ENCODE measurements around the gene ASB4.
"Not testable (repeated sequence)": the region's sequence is repeated elsewhere in the genome, so short reads cannot be mapped to it uniquely, and the experiment has no call there.

ASB4 gene

GRCh38 chr7:95485391-95486123 is at the start of gene ASB4:
Gene ASB4, plus strand, starts transcription at chr7:95485943. Its CDS starts 29 bp downstream, at chr7:95485972.
- DNase-seq = no peak

- DNase-seq = peak in 1 of 2 experiments; percentile 40
Observed at GRCh38 chr7:95436407-95436806, 49.3 kb upstream of the ASB4 start.

- DNase-seq = no peak
Observed at GRCh38 chr7:95440394-95441038, 45.2 kb upstream of the ASB4 start.

- DNase-seq = no peak
Observed at GRCh38 chr7:95441042-95441823, 44.5 kb upstream of the ASB4 start.

GRCh38 chr7:95444796-95445195 is 40.9 kb upstream of the ASB4 start:
- DNase-seq = no peak

- no peak for DNase-seq
Observed at GRCh38 chr7:95446618-95447017, 39.1 kb upstream of the ASB4 start.

GRCh38 chr7:95454438-95455045 is 31.2 kb upstream of the ASB4 start:
- DNase-seq = no peak

GRCh38 chr7:95457947-95458346 is 27.8 kb upstream of the ASB4 start:
- no peak for DNase-seq

GRCh38 chr7:95460653-95461052 is 25.1 kb upstream of the ASB4 start:
- not testable (repeated sequence) for DNase-seq

- no peak for DNase-seq
Observed at GRCh38 chr7:95467912-95468607, 17.7 kb upstream of the ASB4 start.

- DNase-seq = no peak
Observed at GRCh38 chr7:95469187-95469586, 16.6 kb upstream of the ASB4 start.

GRCh38 chr7:95469848-95470247 is 15.9 kb upstream of the ASB4 start:
- DNase-seq = peak in 1 of 2 experiments; percentile 13

- no peak for DNase-seq
Observed at GRCh38 chr7:95470452-95470851, 15.3 kb upstream of the ASB4 start.

GRCh38 chr7:95471071-95471470 is 14.7 kb upstream of the ASB4 start:
- no peak for DNase-seq

GRCh38 chr7:95472581-95473161 is 13.1 kb upstream of the ASB4 start:
- peak; percentile 88 to 94 for DNase-seq

- DNase-seq = peak; percentile 58 to 68
Observed at GRCh38 chr7:95473276-95473985, 12.3 kb upstream of the ASB4 start.

GRCh38 chr7:95476072-95476847 is 9.5 kb upstream of the ASB4 start:
- no peak for DNase-seq

GRCh38 chr7:95476904-95477594 is 8.7 kb upstream of the ASB4 start:
- peak; percentile 60 to 91 for DNase-seq

GRCh38 chr7:95478272-95479037 is 7.3 kb upstream of the ASB4 start:
- peak; percentile 10 to 56 for DNase-seq

Data from NCI-H526 (cell line).